K562 (cell line): Measurements from ENCODE around the gene PON2. TPM values are rescaled to one million over a fixed set of nuclear protein-coding genes. Genes with fewer than 3 reads are reported as not detected.

Experiments used
- ARID2 ChIP-seq: fragments of 450-650 bp; IDR thresholded peaks from 2 replicates; pipeline ENCODE4 v1.6.1; 2017; ENCODE audit warnings: antibody characterized with exemption, mild to moderate bottlenecking
- ATF7 ChIP-seq: fragments of 450-650 bp; IDR thresholded peaks from 2 replicates; pipeline ENCODE4 v1.7.1; 2014; ENCODE audit warnings: mild to moderate bottlenecking, moderate library complexity
- COPS2 ChIP-seq: fragments of 450-650 bp; conservative IDR thresholded peaks from 2 replicates; pipeline ENCODE4 v1.6.1; 2016; ENCODE audit warnings: mild to moderate bottlenecking, moderate library complexity
- E2F3 ChIP-seq: fragments of 250-450 bp; sonication (Bioruptor Pico); IDR thresholded peaks from 2 replicates; pipeline ENCODE4 v1.4.0; 2020; ENCODE audit warnings: mild to moderate bottlenecking
- PKNOX1 ChIP-seq: fragments of 450-650 bp; IDR thresholded peaks from 2 replicates; pipeline ENCODE4 v1.6.1; 2016
- REST ChIP-seq, 2 experiments: fragments of 450-650 bp; formaldehyde crosslinking in 1 of 2; IDR thresholded peaks; 2 replicates each; pipeline versions ENCODE4 v1.4.0 to v1.6.1; 2014 to 2020; ENCODE audit warnings: mild to moderate bottlenecking in 2 of 2, borderline replicate concordance in 1 of 2, low read depth in 1 of 2
- SAP30 ChIP-seq: fragments of 200-600 bp; sonication (generic); IDR thresholded peaks from 2 replicates; pipeline ENCODE4 v1.6.1; 2012; ENCODE audit warnings: borderline replicate concordance, low read depth, mild to moderate bottlenecking, moderate library complexity, low read length, control low read depth, inconsistent platforms; ENCODE audit not compliant: insufficient read depth, poor library complexity, severe bottlenecking
- SMARCC2 ChIP-seq: fragments of 450-650 bp; IDR thresholded peaks from 2 replicates; pipeline ENCODE4 v1.6.1; 2017; ENCODE audit warnings: antibody characterized with exemption, moderate library complexity, mild to moderate bottlenecking, low read depth
- STAT5A ChIP-seq: IDR thresholded peaks from 2 replicates; pipeline ENCODE4 v1.6.1; 2012; ENCODE audit warnings: low read length, inconsistent platforms, borderline replicate concordance
- TAF1 ChIP-seq: IDR thresholded peaks from 2 replicates; pipeline ENCODE4 v1.6.1; 2011; ENCODE audit warnings: mild to moderate bottlenecking, low read length, moderate library complexity; ENCODE audit not compliant: insufficient read depth, control insufficient read depth, severe bottlenecking; ENCODE audit errors: extremely low read depth
- UBTF ChIP-seq, 2 experiments: IDR thresholded peaks; 2 replicates each; pipeline ENCODE4 v1.6.1; 2012; ENCODE audit warnings: improper control_type of control experiment in 2 of 2, low read depth in 2 of 2, low read length in 2 of 2, borderline replicate concordance in 1 of 2
- ZBTB49 ChIP-seq: sonication (generic); formaldehyde crosslinking; IDR thresholded peaks from 2 replicates; pipeline ENCODE4 v1.8.0; 2022; ENCODE audit warnings: missing genetic modification reagents, mild to moderate bottlenecking, borderline replicate concordance
- ZC3H4 ChIP-seq: sonication (generic); formaldehyde crosslinking; IDR thresholded peaks from 2 replicates; pipeline ENCODE4 v1.9.0; 2021; ENCODE audit warnings: missing genetic modification reagents, borderline replicate concordance
- polyA plus RNA-seq, 8 experiments: library from polyadenylated mRNA; depleted of rRNA in 4 of 8; stranded (reverse) in 5 of 8; unstranded in 3 of 8; fragments of >200 nt; fragmentation: Nextera tagmentation in 2 of 8; fragmentation: Illumina TruSeq in 1 of 8; extraction: Ambion mirVana in 2 of 8; extraction: Trizol in 1 of 8; gene quantifications; 2 replicates each; pipeline versions ENCODE4 v1.2.1 to v1.2.3, GENCODE V29; 2011 to 2014; ENCODE audit warnings: inconsistent platforms in 1 of 8, missing spikeins in 1 of 8
- total RNA-seq, 7 experiments: library from RNA; depleted of rRNA in 6 of 7; stranded (reverse); fragments of >200 nt in 6 of 7; fragmentation: Illumina TruSeq in 2 of 7; extraction: Trizol in 2 of 7; gene quantifications; 2 replicates each; pipeline versions ENCODE4 v1.2.1 to v1.2.3, GENCODE V29; 2011 to 2021; ENCODE audit warnings: low replicate concordance in 1 of 7

Gene PON2
- total and polyA plus RNA-seq, 9 of the 15 experiments (the other 6 are each of a cell fraction or from before 2014, with no cell fraction given), result 8.5 to 30.1 (median 21.9) TPM

DNA sequence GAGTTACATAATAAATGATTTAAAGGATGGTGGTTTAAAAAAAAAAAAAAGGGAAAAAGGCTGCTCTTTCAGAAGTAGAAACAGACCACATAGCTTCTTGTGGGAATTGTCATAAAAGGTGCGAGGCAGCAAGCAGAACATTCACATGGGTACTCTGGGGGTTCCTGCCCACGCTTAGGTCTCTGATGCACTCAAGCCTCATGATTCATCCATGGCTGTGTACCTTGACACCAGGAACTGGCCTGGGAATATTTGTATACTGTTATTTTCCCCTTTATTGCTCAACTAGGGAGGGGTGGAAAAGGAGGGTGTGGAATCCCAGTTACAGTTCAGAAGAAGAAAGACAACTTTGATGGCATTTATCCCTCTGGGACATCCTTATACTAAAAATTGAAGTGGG is 4.0 kb downstream of the PON2 start (continued):
- TF ChIP-seq UBTF (IDR thresholded peaks at IDR 0.05; ENCODE audit: borderline replicate concordance in 1 of 2, low read depth in 2 of 2, low read length in 2 of 2), result no peak
- no peak for TF ChIP-seq ZBTB49 (CRISPR knock-in tag)
- TF ChIP-seq PKNOX1, result no peak
- no peak for TF ChIP-seq SAP30
- TF ChIP-seq TAF1, result no peak
- no peak for TF ChIP-seq REST (IDR thresholded peaks at IDR 0.05; ENCODE audit: borderline replicate concordance)
- TF ChIP-seq REST (CRISPR knock-in tag; IDR thresholded peaks at IDR 0.05; ENCODE audit: low read depth), result no peak
- TF ChIP-seq ATF7, result no peak
- no peak for TF ChIP-seq ARID2
- no peak for TF ChIP-seq STAT5A
- no peak for TF ChIP-seq COPS2
- TF ChIP-seq E2F3 (CRISPR knock-in tag), result no peak
- no peak for TF ChIP-seq SMARCC2
- TF ChIP-seq ZC3H4, result no peak
- TF ChIP-seq, all 486 proteins: peak for 0
